OCI-M2 (cell line): Measurements from ENCODE around the gene TTLL6.

Experiments used
- DNase-seq: peaks from one replicate; lab custom pipeline; 2025; ENCODE audit not compliant: unreplicated experiment; lab: John Stamatoyannopoulos, UW

TTLL6 gene

GRCh38 chr17:48738803-48739526 lies 78.1 kb downstream of the TTLL6 start:
- no peak for DNase-seq

GRCh38 chr17:48738424-48738802 lies 78.6 kb downstream of the TTLL6 start:
- no peak for DNase-seq

GRCh38 chr17:48737330-48738043 lies 79.5 kb downstream of the TTLL6 start:
- DNase-seq = no peak

GRCh38 chr17:48735062-48735351 lies 82.0 kb downstream of the TTLL6 start:
- DNase-seq = no peak

- DNase-seq = no peak
Observed at GRCh38 chr17:48734333-48735061, 82.5 kb downstream of the TTLL6 start.

- DNase-seq = no peak
Observed at GRCh38 chr17:48733632-48734328, 83.2 kb downstream of the TTLL6 start.

GRCh38 chr17:48732688-48733629 lies 84.1 kb downstream of the TTLL6 start:
- no peak for DNase-seq

- no peak for DNase-seq
Observed at GRCh38 chr17:48731355-48731754, 85.7 kb downstream of the TTLL6 start.

GRCh38 chr17:48730240-48730550 lies 86.8 kb downstream of the TTLL6 start:
- DNase-seq = no peak

- DNase-seq = no peak
Observed at GRCh38 chr17:48729335-48730239, 87.4 kb downstream of the TTLL6 start.

- DNase-seq = no peak
Observed at GRCh38 chr17:48728232-48729231, 88.5 kb downstream of the TTLL6 start, which contains the start of gene HOXB13. TSS of gene HOXB13 (minus strand) at chr17:48728750. CDS start at chr17:48728593, 157 bp downstream.

GRCh38 chr17:48727415-48728175 lies 89.4 kb downstream of the TTLL6 start:
- DNase-seq = no peak

- no peak for DNase-seq
Observed at GRCh38 chr17:48726916-48727286, 90.1 kb downstream of the TTLL6 start.

- DNase-seq = no peak
Observed at GRCh38 chr17:48726114-48726915, 90.7 kb downstream of the TTLL6 start.

- DNase-seq = no peak
Observed at GRCh38 chr17:48725288-48726064, 91.6 kb downstream of the TTLL6 start.

- DNase-seq = no peak
Observed at GRCh38 chr17:48725004-48725287, 92.1 kb downstream of the TTLL6 start.
